CD4-positive, alpha-beta T cell treated with Interleukin-12 subunit alpha and Interleukin-12 subunit beta, for 1 hour (primary cell): ENCODE data around the gene BDKRB1.

Source experiments
- DNase-seq: peaks from one replicate; pipeline ENCODE4 v3.0.0-alpha.2; 2020

Gene BDKRB1

DNA sequence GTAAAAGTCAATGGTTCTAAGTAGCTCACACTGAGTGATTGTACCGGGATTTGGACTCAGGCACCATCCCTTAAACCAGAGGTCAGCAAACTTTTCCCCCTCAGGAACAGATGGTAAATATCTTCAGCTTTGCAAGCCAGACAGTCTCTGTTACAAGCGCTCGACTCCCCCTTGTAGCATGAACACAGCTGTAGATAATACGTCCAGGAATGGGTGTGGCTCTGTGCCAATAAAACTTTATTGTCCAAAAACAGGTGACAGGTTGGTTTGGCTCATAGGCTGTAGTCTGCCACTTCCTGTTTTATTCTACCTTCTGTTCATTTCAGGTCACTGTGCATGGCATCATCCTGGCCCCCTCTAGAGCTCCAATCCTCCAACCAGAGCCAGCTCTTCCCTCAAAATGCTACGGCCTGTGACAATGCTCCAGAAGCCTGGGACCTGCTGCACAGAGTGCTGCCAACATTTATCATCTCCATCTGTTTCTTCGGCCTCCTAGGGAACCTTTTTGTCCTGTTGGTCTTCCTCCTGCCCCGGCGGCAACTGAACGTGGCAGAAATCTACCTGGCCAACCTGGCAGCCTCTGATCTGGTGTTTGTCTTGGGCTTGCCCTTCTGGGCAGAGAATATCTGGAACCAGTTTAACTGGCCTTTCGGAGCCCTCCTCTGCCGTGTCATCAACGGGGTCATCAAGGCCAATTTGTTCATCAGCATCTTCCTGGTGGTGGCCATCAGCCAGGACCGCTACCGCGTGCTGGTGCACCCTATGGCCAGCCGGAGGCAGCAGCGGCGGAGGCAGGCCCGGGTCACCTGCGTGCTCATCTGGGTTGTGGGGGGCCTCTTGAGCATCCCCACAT is 7.6 kb downstream of the BDKRB1 start:
- DNase-seq: no peak

DNA sequence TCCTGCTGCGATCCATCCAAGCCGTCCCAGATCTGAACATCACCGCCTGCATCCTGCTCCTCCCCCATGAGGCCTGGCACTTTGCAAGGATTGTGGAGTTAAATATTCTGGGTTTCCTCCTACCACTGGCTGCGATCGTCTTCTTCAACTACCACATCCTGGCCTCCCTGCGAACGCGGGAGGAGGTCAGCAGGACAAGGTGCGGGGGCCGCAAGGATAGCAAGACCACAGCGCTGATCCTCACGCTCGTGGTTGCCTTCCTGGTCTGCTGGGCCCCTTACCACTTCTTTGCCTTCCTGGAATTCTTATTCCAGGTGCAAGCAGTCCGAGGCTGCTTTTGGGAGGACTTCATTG is 8.2 kb downstream of the BDKRB1 start:
- DNase-seq: no peak

DNA sequence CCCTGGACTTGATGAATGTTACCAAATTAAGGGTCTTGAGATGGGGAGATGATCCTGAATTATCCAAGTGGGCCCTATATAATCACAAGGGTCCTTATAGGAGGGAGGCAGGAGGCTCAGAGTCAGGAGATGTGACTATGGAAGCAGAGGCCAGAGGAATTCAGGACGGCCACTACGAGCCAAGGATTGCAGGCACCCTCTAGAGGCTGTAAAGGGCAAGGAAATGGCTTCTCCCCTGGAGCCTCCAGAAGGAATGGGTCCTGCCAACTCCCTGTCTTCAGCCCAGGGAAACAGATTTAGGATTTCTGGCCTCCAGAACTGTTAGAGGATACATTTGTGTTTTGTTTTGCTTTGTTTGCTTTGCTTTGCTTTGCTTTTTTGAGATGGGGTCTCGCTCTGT is 8.8 kb downstream of the BDKRB1 start:
- no peak for DNase-seq

DNA sequence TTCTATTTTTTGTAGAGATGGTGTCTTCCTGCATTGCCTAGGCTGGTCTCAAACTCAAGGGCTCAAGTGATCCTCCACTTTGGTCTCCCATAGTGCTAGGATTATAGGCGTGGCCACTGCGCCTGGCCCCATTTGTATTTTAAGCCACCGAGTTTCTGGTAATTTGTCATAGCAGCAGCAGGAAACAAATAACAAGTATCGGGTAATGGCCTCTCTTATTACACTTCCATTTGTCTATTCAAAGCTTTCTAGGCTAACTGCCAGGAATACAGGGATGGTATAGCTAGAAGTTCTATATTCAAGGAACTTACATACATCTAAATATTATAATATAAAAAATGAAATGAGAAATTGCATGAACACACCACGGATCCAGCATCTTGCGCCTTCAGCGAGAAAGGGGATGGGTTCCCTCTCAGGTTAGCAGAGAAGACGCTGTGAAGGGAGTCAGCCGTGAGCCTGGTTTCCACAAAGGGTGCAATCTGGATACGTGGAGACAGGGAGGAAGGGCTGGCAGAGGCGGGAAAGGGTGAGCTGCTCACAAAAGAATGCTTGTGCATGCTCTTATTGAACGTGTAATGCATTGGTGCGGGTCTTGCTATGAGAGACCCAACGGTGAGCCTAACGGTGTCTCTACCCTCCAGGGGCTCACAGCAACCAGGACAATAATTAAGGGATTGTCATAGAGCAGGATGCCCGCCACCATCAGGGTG is 9.5 kb downstream of the BDKRB1 start:
- DNase-seq: no peak

DNA sequence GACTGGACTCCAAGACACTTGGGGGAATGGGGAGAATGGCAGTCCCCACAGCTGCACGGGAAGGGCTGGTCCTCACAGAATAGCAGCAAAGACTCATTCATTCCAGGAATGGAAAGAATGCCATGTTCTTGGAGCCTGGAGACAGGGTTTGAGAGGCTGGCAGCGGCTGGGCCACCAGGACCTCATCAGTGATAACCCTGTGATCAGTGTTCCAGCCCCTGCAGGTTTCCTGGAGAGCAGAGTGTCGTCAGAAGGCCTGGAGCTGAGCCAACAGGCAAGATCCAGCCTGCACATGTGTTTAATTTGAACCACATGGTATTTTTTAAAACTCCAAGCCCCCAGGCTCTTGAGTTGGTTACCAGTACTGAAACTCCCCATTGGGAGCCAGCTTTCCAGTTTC is 11.3 kb downstream of the BDKRB1 start:
- DNase-seq: no peak

DNA sequence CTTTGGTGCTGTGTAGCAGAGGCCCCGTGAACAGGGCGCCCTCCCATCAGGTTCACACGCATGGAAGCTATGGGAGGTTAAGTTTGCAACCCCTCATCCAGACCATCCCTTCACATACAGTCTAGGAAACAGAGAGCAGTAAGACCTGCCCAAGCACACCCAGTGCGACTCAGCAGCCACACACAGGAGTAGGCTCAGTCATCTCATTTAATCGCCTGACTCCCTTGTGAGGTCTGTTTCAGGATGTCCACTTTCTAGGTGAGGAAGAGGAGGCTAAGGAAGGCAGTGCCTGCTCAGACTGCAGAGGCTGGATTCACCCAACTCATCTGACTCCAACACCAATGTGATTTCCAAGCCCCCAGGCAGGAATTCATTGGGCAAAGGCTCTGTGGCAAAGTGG is 11.9 kb downstream of the BDKRB1 start:
- no peak for DNase-seq

DNA sequence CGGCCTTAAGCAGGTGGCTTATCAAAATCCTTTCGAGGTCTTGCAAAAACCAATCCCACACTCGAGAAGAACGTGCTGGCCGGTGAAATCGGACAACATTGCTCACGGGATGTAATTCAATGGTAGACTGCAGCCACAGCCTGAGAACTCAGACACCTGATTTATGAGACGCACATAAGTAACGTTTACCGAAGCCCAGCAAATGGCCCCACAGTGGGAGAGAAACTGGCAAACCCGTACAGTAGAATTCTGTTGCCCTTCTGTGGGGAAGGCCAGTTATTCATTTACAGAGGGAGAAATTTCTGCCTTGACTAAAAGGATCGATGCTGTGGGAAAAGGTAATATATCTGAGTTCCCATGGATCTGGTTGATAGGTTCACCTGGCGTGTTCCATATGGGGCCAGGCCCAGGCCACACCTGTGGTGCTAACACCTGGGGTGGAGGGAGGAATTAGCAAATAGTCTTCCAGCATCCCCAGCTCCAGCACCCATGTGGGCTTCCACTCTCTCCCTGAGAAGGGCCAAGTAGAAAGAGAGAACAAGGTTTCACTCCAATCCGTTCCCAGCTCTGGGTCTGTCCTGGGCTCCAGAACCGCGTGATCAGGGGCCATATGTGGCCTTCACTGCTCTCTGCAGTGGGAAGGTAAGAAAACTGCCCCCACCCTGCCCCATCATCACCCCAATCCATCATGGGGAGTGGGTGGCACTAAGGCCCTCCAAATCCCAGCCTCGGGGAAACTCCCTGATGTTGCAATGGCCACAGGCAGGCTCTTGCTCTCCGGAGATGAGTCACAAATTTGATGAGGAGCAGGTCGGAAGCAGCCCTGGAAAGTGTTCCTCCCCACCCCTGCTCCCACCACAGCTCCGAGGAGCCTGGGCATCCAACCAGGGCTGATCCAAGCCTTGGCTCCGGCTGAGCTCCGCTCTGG is 12.7 kb downstream of the BDKRB1 start:
- no peak for DNase-seq

DNA sequence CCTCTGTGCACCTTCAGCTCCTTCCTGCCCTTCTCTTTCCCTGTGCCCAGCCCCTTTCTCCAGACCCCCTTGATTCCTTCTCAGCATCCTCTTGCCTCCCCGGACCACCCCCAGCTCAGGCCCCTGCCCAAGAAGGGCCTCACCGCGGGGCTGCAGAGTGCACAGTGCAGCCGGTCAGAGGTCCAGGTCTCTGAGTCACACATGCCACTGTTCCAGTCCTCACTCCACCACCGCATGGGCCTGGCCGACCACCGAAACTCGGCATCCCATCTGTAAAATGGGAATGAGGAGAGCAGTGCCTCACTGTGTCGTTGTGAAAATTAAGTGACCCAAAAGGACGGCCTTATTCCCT is 13.3 kb downstream of the BDKRB1 start:
- DNase-seq: no peak

DNA sequence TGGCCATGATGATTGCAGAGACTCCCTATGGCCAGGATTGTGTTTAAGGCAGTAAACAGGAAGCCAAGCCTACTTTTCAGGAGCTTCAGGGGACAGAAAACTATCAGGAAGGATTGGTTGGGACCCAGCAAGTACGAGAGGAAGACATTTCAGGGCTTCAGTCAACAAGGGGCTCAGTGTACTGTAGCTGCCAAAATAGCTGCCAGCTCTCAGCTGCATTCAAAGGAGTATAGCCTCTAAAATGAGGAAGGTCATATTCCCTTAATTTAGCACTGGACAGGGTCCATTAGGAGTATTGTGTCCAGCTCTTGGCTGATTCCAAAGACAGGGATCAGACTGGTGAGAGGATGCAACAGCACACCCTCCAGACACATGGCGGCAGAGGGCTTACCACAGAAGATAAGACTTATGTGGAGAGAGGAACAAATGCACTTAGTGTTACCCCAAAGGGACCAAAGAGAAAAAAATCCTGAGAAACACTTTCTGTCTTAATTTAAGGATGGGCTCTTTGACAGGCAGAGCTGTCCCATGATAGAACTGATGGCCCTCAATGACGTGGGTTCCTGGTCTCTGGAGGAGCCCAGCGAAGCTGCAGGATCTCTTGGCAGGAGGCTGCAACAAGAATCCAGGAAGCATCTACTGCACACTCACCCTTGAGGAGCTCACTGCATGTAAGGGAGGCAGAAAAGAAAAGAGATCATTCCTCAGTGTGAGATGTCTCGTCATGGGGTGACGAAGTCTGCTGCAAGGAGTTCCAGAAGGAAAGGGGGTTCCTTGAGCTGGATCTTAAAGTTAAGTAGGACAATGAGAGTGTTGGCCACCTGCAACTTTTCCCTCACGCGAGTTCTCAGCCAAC is 14.8 kb downstream of the BDKRB1 start:
- no peak for DNase-seq

DNA sequence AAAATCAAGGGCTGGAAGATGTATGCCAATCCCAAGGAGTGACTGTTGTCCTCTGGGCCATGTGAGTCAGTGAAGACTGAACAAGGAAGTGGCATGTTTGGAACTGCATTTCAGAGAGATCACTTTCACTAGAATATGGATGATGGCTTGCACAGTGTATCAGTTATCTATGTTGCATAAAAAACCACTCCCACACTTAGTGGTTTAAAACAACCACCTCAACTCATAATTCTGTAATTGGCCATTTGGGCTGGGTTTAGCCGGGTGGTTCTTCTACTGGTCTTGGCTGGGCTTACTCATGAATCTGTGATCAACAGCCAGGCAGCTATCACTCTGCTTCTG is 15.4 kb downstream of the BDKRB1 start:
- DNase-seq: no peak

DNA sequence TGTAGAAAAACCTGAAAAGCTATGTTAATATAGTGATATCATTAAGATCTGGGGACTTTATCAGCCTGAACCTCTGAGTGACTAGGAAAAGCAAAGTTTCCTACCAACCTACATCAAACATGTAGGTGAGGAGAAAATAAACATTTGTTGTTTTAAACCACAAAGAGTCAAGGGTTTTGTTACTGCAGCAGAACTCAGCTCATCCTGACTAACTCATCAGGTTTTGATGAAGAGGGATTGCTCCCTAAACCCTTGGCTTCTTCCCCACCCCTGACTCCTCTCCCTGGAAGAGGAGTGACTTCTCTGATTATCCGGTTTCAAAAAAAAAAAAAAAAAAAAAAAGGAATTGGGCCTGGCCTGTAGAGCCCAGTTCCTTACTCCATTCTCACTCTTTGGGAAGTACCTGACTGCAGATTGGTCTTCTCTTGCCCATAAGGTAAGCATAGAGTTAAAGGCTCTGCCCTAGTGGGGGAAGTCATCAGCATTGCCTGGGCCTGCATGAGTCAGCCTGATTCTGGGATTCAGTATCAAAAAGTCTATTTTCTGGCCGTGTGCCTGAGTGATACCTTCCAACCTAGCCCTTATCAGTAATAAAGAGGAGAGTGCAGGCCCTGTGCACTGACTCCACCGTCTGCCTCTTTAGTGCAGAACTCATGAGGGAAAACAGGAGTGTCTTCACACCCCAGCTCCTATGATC is 16.9 kb downstream of the BDKRB1 start:
- DNase-seq: no peak

DNA sequence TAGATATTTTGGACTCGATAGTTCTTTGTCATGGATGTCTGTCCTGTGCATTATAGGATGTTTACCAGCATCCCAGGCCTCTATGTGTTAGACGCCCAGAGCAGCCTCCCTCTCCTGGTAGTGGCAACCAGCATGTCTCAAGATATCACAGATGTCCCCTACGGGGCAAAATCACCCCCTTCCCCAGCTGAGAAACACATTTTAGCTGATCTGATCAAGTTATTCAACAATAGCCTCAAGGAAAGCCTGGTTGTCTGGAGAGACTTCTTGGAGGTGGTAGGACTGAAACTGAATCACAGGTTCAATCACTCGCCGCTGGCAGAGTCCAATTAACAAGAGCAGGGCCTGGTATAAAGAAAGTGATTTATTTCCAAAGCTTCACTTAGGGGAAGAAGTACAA is 17.6 kb downstream of the BDKRB1 start:
- DNase-seq: no peak

DNA sequence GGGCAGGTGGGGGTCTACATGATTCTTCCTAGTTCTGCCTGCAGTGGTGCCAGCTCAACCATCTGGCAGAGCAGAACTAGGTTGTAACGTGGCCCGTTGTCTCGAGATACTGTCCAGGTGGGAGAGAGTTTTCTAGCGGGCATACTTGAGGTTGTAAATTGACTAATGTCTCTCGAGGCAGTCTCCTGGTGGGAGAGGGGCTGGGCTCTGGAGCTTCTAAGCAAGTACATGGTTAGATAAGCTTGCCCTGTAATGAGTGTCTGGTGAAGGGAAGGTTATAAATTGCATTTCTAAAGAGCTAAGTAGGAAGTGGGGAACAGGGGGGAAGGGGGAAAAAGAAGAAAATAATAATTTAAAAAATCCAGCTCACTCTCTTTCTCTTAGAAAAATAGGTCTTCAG is 18.1 kb downstream of the BDKRB1 start:
- no peak for DNase-seq

DNA sequence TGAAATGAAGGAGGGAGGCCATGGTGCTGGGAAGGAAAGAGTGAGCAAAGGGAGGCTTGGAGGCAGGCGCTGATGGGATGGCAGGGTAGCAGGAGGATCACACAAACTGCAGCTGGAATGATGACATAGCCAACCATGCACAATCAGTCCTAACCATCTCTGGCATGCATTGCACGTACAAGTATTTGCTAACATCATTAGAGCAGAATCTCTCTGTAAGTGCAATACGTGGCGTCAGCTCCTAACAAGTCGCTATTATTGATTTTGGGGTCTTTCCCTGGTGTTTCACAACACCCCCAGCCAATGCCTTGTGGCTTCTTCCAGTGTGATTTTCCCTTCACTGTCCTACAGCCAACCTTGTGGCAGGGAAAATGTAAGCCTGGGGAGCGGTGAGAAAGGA is 18.5 kb downstream of the BDKRB1 start:
- DNase-seq: no peak

DNA sequence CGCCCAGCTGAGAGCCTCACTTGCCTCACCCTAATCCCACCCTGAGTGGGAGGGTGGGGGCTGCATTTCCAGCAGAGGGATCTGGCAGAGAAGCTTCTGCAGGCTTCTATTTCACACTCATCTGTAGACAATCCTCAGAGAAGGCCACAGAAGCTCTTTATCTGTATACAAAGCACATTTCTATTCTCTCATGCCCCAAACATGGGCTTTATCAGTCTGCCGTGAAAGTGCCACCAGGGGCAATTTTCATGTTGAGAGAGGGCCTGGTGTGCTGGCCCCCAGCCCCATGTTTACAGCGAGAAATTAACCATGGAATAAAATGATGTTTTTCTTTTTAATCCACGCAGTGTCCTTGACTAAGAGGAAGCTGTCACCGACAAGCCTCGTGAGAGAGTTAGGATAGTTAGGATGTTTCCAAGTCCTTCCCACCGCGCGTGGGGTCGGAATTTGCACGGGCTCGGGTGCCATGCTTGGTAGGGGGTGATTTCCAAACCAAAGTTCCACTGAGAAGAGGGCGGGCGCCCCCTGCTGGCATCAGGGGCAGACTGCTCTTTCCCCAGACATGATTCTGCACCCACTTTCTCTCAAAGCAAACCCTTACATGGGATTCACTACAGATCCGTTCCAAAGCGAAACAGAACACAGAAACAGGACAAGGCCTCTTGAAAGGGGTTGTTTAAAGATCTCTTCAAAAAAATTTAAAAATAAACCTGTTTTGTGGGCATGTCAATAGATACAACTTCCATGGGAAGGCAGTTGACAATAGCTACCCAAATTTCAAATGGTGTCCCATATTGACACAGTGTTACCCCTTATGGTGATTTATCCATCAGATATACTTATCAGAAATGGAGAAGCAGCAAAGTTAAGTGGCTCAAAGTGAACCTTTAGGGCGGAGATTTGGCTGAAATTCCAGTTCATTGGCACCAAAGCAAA is 19.4 kb downstream of the BDKRB1 start:
- peak; percentile 55 for DNase-seq

DNA sequence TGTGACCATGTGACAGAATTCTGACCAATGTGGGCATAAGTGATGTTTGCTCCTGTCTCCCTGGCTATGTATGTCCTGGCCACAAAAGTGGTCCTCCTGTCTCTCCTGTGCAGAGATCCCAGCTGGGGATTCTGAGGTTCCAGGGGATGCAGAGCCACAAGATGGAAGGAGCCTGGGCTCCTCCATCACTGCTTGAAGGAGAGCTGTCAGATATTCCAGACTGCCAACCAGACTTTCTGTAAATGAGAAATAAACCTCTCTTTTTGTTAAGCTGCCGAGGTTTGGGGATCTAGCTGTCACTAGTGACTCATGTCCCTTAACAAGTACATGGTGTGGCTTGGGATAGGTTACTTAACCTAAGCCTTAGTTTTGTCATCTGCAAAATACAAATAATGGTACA is 21.9 kb downstream of the BDKRB1 start:
- DNase-seq: no peak

DNA sequence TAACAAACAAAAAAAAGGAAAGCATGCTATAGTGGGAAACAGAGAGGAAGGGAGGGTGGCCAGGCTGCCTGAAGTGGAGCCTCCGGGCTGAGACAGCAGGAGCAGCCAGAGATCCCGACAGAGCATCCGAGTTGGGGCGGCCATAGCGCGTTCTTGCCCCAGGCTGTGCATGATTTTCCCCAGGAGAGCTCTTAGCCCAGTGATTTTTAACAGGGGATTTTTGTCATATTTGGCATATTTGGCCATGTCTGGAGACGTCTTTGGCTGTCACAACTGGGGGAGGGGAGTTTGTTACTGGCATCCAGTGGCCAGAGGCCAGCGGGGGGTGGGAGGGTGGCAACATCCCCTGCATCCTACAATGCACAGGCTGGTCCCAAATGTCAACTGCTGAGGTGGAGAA is 23.6 kb downstream of the BDKRB1 start:
- DNase-seq: no peak

DNA sequence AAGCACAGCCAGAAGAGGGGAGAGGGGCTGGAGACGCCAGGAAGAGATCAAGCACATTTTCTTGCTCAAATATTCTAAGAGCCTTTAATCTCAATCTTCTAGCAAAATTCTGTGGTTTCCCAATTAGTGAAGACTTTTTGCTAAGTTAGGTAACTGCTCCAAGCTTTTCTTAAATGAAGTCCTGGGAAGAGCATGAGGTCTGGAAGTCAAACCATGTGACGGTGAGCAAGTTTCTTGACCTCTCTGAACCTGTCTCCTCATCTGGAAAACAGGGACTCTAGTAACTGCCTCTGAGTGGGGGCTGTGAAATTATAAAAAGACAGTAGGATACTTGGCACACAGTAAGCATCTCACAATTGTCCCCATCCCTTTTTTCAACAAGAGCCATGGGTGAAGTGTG is 24.1 kb downstream of the BDKRB1 start:
- no peak for DNase-seq

DNA sequence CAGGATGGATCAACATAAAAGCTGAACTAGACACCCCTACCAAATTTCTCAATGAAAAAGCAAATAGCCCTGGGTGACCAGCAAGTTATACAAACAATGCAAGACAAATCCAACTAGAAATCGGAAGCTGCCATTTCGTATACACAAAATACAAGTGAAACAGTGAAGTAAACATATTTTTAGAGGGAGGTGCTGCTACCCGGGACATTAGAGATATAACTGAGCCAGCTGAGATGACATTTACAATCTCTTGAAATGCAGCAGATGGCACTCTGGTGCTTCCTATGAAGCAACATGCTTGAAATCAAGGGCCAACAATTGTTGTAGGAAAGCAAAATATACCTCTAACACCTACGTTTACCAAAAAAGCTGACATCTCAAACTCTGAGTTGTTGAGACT is 25.5 kb downstream of the BDKRB1 start:
- no peak for DNase-seq

DNA sequence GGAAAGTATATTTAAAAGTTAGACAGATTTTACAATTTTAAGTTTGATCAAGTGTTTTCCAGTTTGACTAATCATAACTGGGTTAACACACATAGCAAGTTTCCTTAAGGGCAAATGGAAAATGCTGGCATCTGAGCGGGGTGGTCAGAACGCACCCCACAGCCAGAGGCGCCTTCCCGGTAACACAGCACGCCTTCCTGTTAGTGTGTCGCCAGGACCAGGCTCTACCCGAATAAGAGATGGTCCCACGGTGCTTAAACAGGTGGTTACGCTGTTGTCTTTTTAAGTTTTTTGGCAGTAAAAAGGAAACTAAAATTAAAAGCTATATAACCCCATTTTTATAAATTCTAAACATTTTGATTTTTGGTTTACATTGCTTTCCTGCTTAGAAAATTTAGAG is 28.0 kb downstream of the BDKRB1 start:
- DNase-seq: no peak

DNA sequence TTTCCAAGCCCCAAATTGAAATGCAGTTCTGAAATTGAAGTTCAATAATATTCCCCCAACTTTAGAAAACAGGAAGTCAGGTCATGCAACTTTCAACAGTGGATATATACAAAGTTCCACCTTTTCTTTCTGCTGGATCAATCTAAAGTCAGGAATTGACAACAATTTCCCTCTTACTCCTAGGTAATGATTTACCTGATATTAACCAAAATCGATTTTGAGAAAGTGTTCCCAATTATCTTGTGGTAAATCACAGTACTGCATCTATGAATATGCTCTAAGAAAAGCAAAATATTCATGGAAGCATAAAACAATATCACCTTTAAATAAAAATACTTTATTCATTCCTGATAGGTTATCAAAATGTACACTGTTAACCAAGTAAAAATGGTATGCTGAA is 28.4 kb downstream of the BDKRB1 start:
- no peak for DNase-seq
